GM18909 (cell line): ENCODE data around the gene CD200.

Source experiments
- ATAC-seq: cut with Tn5 transposase; IDR thresholded peaks from one replicate; pipeline ENCODE4 v1.9.1; 2021; ENCODE audit warnings: mild to moderate bottlenecking; ENCODE audit not compliant: unreplicated experiment, poor library complexity

CD200 gene

GRCh38 chr3:112333002-112333380 lies at the start of gene CD200:
CD200 (plus strand) TSS chr3:112333156; CDS start chr3:112333213, 57 bp downstream.
- peak; percentile 62 for ATAC-seq

- ATAC-seq: no peak
Observed at GRCh38 chr3:112289011-112289410, 43.9 kb upstream of the CD200 start.

- peak; percentile 50 for ATAC-seq
Observed at GRCh38 chr3:112293368-112294321, 39.3 kb upstream of the CD200 start, which contains the start of gene SLC9C1. SLC9C1 (minus strand) TSS chr3:112294216; CDS start chr3:112286791, 7,425 bp downstream.

- peak; percentile 39 for ATAC-seq
Observed at GRCh38 chr3:112297714-112298113, 35.2 kb upstream of the CD200 start.

- ATAC-seq: no peak
Observed at GRCh38 chr3:112298781-112299180, 34.2 kb upstream of the CD200 start.

GRCh38 chr3:112302150-112302830 lies 30.7 kb upstream of the CD200 start:
- no peak for ATAC-seq

GRCh38 chr3:112302881-112303763 lies 29.8 kb upstream of the CD200 start:
- ATAC-seq: no peak

- no peak for ATAC-seq
Observed at GRCh38 chr3:112303764-112304325, 29.1 kb upstream of the CD200 start.

GRCh38 chr3:112304611-112305010 lies 28.3 kb upstream of the CD200 start:
- ATAC-seq: no peak

- ATAC-seq: no peak
Observed at GRCh38 chr3:112306825-112307224, 26.1 kb upstream of the CD200 start.

- ATAC-seq: no peak
Observed at GRCh38 chr3:112307557-112307956, 25.4 kb upstream of the CD200 start.

GRCh38 chr3:112308151-112308911 lies 24.6 kb upstream of the CD200 start:
- ATAC-seq: no peak

- ATAC-seq: no peak
Observed at GRCh38 chr3:112314649-112315048, 18.3 kb upstream of the CD200 start.

GRCh38 chr3:112315791-112316190 lies 17.2 kb upstream of the CD200 start:
- no peak for ATAC-seq

- ATAC-seq: no peak
Observed at GRCh38 chr3:112319516-112320276, 13.3 kb upstream of the CD200 start.

GRCh38 chr3:112320691-112321090 lies 12.3 kb upstream of the CD200 start:
- no peak for ATAC-seq

GRCh38 chr3:112321867-112322652 lies 10.9 kb upstream of the CD200 start:
- no peak for ATAC-seq
